WTC11 (cell line): Measurements from ENCODE around the gene THSD4. TPM values are rescaled to one million over a fixed set of nuclear protein-coding genes. Genes with fewer than 3 reads are reported as not detected.
A peak's percentile ranks its signal among the peaks of the same experiment; 100 is the strongest.

Experiments
- ATAC-seq: fragments of 200-7000 bp; cut with Tn5 transposase; 2 replicates; pipeline ENCODE4 v1.10.0; 2021; ENCODE audit warnings: mild to moderate bottlenecking, moderate library complexity
- CTCF ChIA-PET: fragments of 300-600 bp; sonication (Branson Sonifier 250); formaldehyde crosslinking; loops from one replicate; lab custom pipeline; 2021; ENCODE audit warnings: antibody characterized with exemption; lab: Charles Lee
- POLR2A ChIA-PET: fragments of 350-600 bp; sonication (Branson Sonifier 250); formaldehyde crosslinking; loops from one replicate; lab custom pipeline; 2021; ENCODE audit warnings: antibody characterized with exemption; lab: Charles Lee
- DNase-seq: peaks from one replicate; pipeline ENCODE4 v3.0.0; 2021; ENCODE audit warnings: low spot score
- H3K27ac Mint-ChIP-seq: 2 replicates; pipeline ENCODE4 v1.8.0; 2021; ENCODE audit warnings: mixed read lengths
- H3K27me3 Mint-ChIP-seq: 2 replicates; pipeline ENCODE4 v1.8.0; 2021; ENCODE audit warnings: low read depth, mild to moderate bottlenecking, moderate library complexity, mixed read lengths
- H3K36me3 Mint-ChIP-seq: 2 replicates; pipeline ENCODE4 v1.8.0; 2021; ENCODE audit warnings: mixed read lengths
- H3K4me1 Mint-ChIP-seq: 2 replicates; pipeline ENCODE4 v1.8.0; 2022; ENCODE audit warnings: mixed read lengths
- H3K4me3 Mint-ChIP-seq: 2 replicates; pipeline ENCODE4 v1.8.0; 2021; ENCODE audit warnings: mild to moderate bottlenecking, moderate library complexity, mixed read lengths
- H3K9me3 Mint-ChIP-seq: 2 replicates; pipeline ENCODE4 v1.8.0; 2021; ENCODE audit warnings: mixed read lengths
- E2F4 ChIP-seq: sonication (generic); formaldehyde crosslinking; IDR thresholded peaks from 2 replicates; pipeline ENCODE4 v1.8.1; 2022; ENCODE audit warnings: low read depth, mild to moderate bottlenecking, moderate library complexity, missing genetic modification reagents, borderline replicate concordance
- EMX1 ChIP-seq: fragments of 250-450 bp; sonication (Bioruptor Pico); IDR thresholded peaks from 2 replicates; pipeline ENCODE4 v1.8.0; 2021; ENCODE audit warnings: mild to moderate bottlenecking
- ERG ChIP-seq: fragments of 250-450 bp; sonication (Bioruptor Pico); IDR thresholded peaks from 2 replicates; pipeline ENCODE4 v1.8.0; 2021; ENCODE audit warnings: mild to moderate bottlenecking
- ESRRA ChIP-seq: sonication (generic); formaldehyde crosslinking; IDR thresholded peaks from 2 replicates; pipeline ENCODE4 v1.8.1; 2022; ENCODE audit warnings: mild to moderate bottlenecking, missing genetic modification reagents, borderline replicate concordance
- FOXK1 ChIP-seq: sonication (generic); formaldehyde crosslinking; IDR thresholded peaks from 2 replicates; pipeline ENCODE4 v1.8.0; 2022; ENCODE audit warnings: mild to moderate bottlenecking, moderate library complexity, missing genetic modification reagents
- GRHL2 ChIP-seq: fragments of 250-450 bp; sonication (Bioruptor Pico); IDR thresholded peaks from 2 replicates; pipeline ENCODE4 v1.8.0; 2022; ENCODE audit warnings: mild to moderate bottlenecking, moderate library complexity; ENCODE audit not compliant: insufficient replicate concordance, severe bottlenecking
- IRF1 ChIP-seq: sonication (generic); formaldehyde crosslinking; IDR thresholded peaks from 2 replicates; pipeline ENCODE4 v1.8.0; 2023; ENCODE audit warnings: missing genetic modification reagents
- IRF2 ChIP-seq: sonication (generic); formaldehyde crosslinking; IDR thresholded peaks from 2 replicates; pipeline ENCODE4 v1.8.0; 2022; ENCODE audit warnings: low read depth, missing genetic modification reagents, borderline replicate concordance
- KAT7 ChIP-seq: sonication (generic); formaldehyde crosslinking; IDR thresholded peaks from 2 replicates; pipeline ENCODE4 v1.8.1; 2023; ENCODE audit warnings: missing genetic modification reagents, mild to moderate bottlenecking, borderline replicate concordance
- NR3C1 ChIP-seq: sonication (generic); formaldehyde crosslinking; conservative IDR thresholded peaks from 2 replicates; pipeline ENCODE4 v1.8.1; 2023; ENCODE audit warnings: low read depth, mild to moderate bottlenecking, missing genetic modification reagents
- RORB ChIP-seq: fragments of 250-450 bp; sonication (Bioruptor Pico); IDR thresholded peaks from 2 replicates; pipeline ENCODE4 v1.9.0; 2021; ENCODE audit warnings: mild to moderate bottlenecking
- ZNF423 ChIP-seq: fragments of 250-450 bp; sonication (Bioruptor Pico); IDR thresholded peaks from 2 replicates; pipeline ENCODE4 v2.1.2; 2022; ENCODE audit warnings: mild to moderate bottlenecking, moderate library complexity
- ZNF671 ChIP-seq: fragments of 250-450 bp; sonication (Bioruptor Pico); IDR thresholded peaks from 2 replicates; pipeline ENCODE4 v1.8.0; 2021; ENCODE audit warnings: mild to moderate bottlenecking
- total RNA-seq: library from RNA; stranded (reverse); gene quantifications from 3 replicates; pipeline ENCODE4 v1.2.3, GENCODE V29; 2021
- TF ChIP-seq, protein P1 (sequence below): fragments of 250-450 bp; sonication (Bioruptor Pico); conservative IDR thresholded peaks from 2 replicates; pipeline ENCODE4 v1.9.0; 2021; ENCODE audit warnings: mild to moderate bottlenecking
- TF ChIP-seq, protein P2 (sequence below): sonication (generic); formaldehyde crosslinking; IDR thresholded peaks from 2 replicates; pipeline ENCODE4 v1.8.0; 2022; ENCODE audit warnings: mild to moderate bottlenecking, missing genetic modification reagents
- TF ChIP-seq, protein P3 (sequence below): sonication (generic); formaldehyde crosslinking; IDR thresholded peaks from 2 replicates; pipeline ENCODE4 v1.8.0; 2022; ENCODE audit warnings: missing genetic modification reagents
- TF ChIP-seq, protein P4 (sequence below): sonication (generic); formaldehyde crosslinking; IDR thresholded peaks from 2 replicates; pipeline ENCODE4 v1.8.0; 2022; ENCODE audit warnings: mild to moderate bottlenecking, missing genetic modification reagents

THSD4 gene
- total RNA-seq, 1 experiment from 2014 or later, result 7.8 TPM

GRCh38 chr15:71112429-71112828, 2.8 kb upstream of the THSD4 start:
- Mint-ChIP-seq H3K4me3 (no peak overlapping the region), H3K27me3 (peaks cover 19% of the 10 kb centered on the region), H3K36me3 (no peaks in the 10 kb centered on the region), H3K9me3 (no peaks in the 10 kb centered on the region)
- ATAC-seq, result no peak
- TF ChIP-seq ZNF671, result no peak
- TF ChIP-seq, protein P1, sequence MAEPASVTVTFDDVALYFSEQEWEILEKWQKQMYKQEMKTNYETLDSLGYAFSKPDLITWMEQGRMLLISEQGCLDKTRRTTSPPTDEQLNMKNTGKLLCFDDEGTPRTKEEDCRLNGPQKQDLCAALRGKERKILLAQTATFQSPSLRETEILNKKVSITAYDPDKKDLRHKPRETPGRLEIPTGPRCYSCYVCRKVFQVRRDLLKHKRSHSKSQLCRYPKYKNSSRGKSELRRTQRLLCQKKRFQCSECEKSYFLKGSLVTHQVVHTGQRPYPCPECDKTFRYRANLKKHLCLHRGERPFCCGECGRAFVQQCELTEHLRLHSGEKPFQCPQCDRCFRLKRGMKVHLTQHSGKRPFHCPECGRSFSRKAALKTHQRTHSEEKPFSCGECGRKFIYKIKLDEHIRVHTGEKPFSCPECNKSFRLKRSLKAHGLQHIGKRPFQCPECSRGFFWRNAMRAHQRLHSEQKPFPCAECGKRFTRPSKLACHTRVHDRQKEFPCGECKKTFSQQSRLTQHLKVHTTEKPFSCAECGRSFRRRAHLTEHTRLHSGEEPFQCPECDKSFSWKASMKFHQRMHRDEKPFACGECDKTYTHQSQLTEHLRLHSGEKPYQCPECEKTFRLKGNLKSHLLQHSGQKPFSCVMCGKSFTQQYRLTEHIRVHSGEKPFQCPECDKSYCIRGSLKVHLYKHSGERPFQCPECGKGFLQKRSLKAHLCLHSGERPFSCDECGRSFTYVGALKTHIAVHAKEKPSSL (CRISPR knock-in tag), result no peak
- TF ChIP-seq IRF1 (CRISPR knock-in tag), result no peak
- no peak for TF ChIP-seq NR3C1 (CRISPR knock-in tag)
- TF ChIP-seq EMX1 (CRISPR knock-in tag), result no peak
- TF ChIP-seq E2F4 (CRISPR knock-in tag), result no peak
- no peak for TF ChIP-seq ESRRA (CRISPR knock-in tag)
- TF ChIP-seq, all 79 proteins: peak for 0
- H3K27ac Mint-ChIP-seq, result no peak overlapping the region
- POLR2A ChIA-PET, result no interaction called here
- CTCF ChIA-PET, result interaction anchor here (0.8 to 2.2 kb wide), 2 partner anchors 328 to 631 kb away, joined by 4 to 10 read pairs; no protein-coding TSS in a partner anchor
- H3K4me1 Mint-ChIP-seq, result peaks cover 53% of the 10 kb centered on the region
- no peak for DNase-seq

DNA sequence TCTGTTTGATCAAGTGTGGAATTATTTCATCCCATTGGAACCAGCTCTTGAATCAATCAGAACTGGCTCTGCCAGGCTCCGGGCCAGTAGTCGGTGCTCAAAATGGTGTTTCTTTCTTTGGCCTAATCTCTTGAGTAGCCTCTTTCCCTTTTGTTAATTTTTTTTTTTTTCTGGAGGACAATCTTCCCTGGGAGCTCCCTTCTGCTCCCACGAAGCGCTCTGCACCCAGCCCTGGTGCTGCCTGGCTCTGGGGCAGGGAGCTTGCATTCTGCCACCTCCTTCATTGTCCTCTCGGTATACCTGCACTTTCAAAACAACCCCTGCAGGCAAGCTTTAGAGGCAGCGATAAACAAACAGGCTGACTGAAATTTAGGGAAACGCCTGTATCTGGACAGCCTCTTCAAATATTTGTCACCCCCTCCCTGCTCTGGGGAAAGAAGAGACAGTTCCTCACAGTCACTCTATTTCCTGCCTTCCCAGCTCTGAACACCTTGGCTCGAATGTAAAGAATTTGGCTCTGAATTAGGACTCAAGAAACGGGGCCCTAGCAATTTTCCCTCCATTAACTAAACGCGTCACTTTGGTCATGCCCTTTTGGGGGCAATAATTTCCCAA, 1.1 kb upstream of the THSD4 start:
- peak overlapping the region; percentile 80 for H3K4me3 Mint-ChIP-seq
- H3K4me1 Mint-ChIP-seq, result peaks cover 68% of the 10 kb centered on the region
- ATAC-seq (peak; percentile 5), DNase-seq (no peak)
- POLR2A ChIA-PET, result interaction anchor here (0.6 kb wide), 1 partner anchor 574 kb away, joined by 6 read pairs; no protein-coding TSS in a partner anchor
- H3K36me3 Mint-ChIP-seq, result no peaks in the 10 kb centered on the region
- no peaks in the 10 kb centered on the region for H3K9me3 Mint-ChIP-seq
- TF ChIP-seq ZNF423, result no peak
- TF ChIP-seq, protein P2, sequence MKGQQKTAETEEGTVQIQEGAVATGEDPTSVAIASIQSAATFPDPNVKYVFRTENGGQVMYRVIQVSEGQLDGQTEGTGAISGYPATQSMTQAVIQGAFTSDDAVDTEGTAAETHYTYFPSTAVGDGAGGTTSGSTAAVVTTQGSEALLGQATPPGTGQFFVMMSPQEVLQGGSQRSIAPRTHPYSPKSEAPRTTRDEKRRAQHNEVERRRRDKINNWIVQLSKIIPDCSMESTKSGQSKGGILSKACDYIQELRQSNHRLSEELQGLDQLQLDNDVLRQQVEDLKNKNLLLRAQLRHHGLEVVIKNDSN (CRISPR knock-in tag), result no peak
- TF ChIP-seq ERG, result no peak
- peak overlapping the region; percentile 80; the same call in 1 of the 2 replicates for H3K27ac Mint-ChIP-seq
- CTCF ChIA-PET, result interaction anchor here (0.7 to 2.2 kb wide), 12 partner anchors 11 to 370 kb away, joined by 3 to 10 read pairs (median 4); no protein-coding TSS in a partner anchor
- H3K27me3 Mint-ChIP-seq, result peaks cover 34% of the 10 kb centered on the region

DNA sequence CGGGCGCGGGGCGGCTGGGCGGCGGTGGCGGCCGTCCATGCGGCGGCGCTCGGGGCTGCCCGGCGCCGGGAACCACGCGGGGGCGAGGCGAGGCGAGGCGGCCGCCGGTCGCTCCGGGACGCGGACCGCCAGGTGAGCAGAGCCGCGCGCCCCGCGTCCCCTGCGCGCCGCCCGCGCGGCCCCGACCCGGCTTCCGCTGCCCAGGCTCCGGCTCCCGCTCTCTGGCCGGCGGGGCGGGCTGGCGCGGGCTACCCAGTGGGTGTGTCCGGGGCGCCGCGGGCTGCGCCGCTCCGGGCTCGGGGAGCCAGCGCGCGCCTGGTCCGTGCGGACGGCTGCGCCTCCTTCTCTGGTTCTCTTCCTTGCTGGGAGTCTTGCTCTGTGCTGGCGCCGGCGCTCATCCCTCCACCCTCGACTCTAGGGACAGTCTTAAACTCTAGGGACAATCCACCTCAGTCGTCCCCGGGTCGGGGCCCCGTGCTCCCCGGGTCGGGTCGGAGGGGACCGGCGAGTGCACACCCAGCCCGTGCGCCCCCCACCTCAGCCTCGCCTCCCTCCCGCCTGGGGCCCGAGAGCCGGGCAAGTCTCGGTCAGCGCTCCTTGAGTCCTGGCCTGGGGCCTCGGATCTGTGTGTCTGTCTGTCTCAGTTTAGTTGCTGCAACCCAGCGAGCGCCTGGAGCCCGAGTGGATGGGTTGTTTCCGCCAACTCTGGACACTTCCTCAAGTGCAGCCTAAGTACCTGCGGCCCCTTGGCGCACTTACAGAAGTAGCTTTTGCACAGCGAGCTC, 488 bp downstream of the THSD4 start:
- H3K4me1 Mint-ChIP-seq, result peaks cover 60% of the 10 kb centered on the region
- ChIA-PET POLR2A (no interaction called here), CTCF (interaction anchor here (0.5 to 3.6 kb wide), 15 partner anchors 10 to 371 kb away, joined by 3 to 17 read pairs (median 3); no protein-coding TSS in a partner anchor)
- peaks cover 34% of the 10 kb centered on the region for H3K27me3 Mint-ChIP-seq
- H3K4me3 Mint-ChIP-seq, result peak overlapping the region; percentile 86
- peak; percentile 53 for DNase-seq
- no peaks in the 10 kb centered on the region for H3K36me3 Mint-ChIP-seq
- peak; percentile 46 for ATAC-seq
- H3K9me3 Mint-ChIP-seq, result no peaks in the 10 kb centered on the region
- no peak overlapping the region for H3K27ac Mint-ChIP-seq
- TF ChIP-seq RORB (CRISPR knock-in tag) (no peak), FOXK1 (0 out of 2 replicates have a peak, but pooled peaks have one; percentile 33), GRHL2 (CRISPR knock-in tag) (no peak), KAT7 (CRISPR knock-in tag) (no peak; the same call in 1 of the 2 replicates), IRF2 (CRISPR knock-in tag) (no peak)
- TF ChIP-seq, protein P3, sequence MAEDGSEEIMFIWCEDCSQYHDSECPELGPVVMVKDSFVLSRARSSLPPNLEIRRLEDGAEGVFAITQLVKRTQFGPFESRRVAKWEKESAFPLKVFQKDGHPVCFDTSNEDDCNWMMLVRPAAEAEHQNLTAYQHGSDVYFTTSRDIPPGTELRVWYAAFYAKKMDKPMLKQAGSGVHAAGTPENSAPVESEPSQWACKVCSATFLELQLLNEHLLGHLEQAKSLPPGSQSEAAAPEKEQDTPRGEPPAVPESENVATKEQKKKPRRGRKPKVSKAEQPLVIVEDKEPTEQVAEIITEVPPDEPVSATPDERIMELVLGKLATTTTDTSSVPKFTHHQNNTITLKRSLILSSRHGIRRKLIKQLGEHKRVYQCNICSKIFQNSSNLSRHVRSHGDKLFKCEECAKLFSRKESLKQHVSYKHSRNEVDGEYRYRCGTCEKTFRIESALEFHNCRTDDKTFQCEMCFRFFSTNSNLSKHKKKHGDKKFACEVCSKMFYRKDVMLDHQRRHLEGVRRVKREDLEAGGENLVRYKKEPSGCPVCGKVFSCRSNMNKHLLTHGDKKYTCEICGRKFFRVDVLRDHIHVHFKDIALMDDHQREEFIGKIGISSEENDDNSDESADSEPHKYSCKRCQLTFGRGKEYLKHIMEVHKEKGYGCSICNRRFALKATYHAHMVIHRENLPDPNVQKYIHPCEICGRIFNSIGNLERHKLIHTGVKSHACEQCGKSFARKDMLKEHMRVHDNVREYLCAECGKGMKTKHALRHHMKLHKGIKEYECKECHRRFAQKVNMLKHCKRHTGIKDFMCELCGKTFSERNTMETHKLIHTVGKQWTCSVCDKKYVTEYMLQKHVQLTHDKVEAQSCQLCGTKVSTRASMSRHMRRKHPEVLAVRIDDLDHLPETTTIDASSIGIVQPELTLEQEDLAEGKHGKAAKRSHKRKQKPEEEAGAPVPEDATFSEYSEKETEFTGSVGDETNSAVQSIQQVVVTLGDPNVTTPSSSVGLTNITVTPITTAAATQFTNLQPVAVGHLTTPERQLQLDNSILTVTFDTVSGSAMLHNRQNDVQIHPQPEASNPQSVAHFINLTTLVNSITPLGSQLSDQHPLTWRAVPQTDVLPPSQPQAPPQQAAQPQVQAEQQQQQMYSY (CRISPR knock-in tag), result no peak
- TF ChIP-seq, protein P4, sequence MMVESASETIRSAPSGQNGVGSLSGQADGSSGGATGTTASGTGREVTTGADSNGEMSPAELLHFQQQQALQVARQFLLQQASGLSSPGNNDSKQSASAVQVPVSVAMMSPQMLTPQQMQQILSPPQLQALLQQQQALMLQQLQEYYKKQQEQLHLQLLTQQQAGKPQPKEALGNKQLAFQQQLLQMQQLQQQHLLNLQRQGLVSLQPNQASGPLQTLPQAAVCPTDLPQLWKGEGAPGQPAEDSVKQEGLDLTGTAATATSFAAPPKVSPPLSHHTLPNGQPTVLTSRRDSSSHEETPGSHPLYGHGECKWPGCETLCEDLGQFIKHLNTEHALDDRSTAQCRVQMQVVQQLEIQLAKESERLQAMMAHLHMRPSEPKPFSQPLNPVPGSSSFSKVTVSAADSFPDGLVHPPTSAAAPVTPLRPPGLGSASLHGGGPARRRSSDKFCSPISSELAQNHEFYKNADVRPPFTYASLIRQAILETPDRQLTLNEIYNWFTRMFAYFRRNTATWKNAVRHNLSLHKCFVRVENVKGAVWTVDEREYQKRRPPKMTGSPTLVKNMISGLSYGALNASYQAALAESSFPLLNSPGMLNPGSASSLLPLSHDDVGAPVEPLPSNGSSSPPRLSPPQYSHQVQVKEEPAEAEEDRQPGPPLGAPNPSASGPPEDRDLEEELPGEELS, result 0 out of 2 replicates have a peak, but pooled peaks have one; percentile 45
